Measurements from ENCODE around the gene DNAH17. TPM values are rescaled to one million over a fixed set of nuclear protein-coding genes. Genes with fewer than 3 reads are reported as not detected.
A peak's percentile ranks its signal among the peaks of the same experiment; 100 is the strongest.

Gene DNAH17
- total RNA-seq, 1 experiment from 2014 or later: 0.18 TPM

DNA sequence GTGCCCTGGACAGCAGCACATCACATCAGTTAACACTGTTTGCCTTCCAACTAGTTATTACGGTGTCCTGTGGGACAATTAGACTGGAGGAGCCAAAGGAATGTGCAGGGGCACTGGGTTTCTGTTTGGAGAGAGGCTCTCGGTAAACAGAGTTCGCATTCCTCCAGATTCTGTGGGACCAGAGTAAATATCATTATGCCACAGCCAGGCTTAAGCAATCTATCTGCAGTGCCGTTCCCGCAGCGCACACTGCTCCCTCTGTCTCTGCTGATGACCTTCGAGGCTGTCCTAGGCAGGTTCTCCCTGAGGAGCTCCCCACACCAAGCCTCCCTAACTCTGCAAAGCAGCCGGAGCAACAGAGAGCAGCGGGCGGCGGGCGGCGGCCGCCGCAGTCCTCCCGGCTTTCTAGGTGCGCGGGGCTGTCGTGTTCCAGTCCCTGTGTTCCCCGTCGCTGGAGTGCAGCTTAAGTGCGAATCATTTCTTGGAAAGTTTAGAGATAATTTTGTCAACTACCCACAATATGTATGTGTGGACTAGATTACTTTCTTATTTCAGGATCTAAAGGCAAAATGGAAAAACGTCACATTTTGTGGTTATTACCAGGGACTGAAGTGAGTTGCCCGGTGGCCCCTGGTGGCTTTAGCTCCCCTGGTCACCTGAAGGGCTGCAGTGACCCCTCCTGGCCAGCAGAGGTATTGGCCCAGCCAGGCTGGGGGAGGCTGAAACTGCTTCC, 155.5 kb downstream of the DNAH17 start:
- no peak overlapping the region for H3K4me3 ChIP-seq (ENCODE audit: low read depth in 2 of 2, low read length in 2 of 2)
- ChIA-PET CTCF (interaction anchor here (0.6 to 2.3 kb wide), 12 partner anchors 10 to 295 kb away, joined by 3 to 21 read pairs (median 4); no protein-coding TSS in a partner anchor), POLR2A (interaction anchor here (0.6 kb wide), 2 partner anchors 20 to 40 kb away, joined by 8 to 10 read pairs; no protein-coding TSS in a partner anchor)
- in situ Hi-C loops (cut with HindIII; ENCODE audit: low pct_unique_long_range_greater_than_20kb, low sequenced_read_pairs) (no loop called here), intact Hi-C loops (cut with micrococcal nuclease; ENCODE audit: unreplicated experiment) (loop anchor here (2.0 to 10.0 kb wide), 3 partner anchors 61 to 169 kb away; partner anchors contain the start of gene SOCS3)
- 0 out of 2 replicates have a peak overlapping the region, but pooled peaks have one; percentile 6 for H3K27ac ChIP-seq (ENCODE audit: low read length)
- no peak for TF ChIP-seq POLR2AphosphoS5 (IDR thresholded peaks at IDR 0.05; ENCODE audit: low read depth, low read length)
- no peak for TF ChIP-seq SIN3A (IDR thresholded peaks at IDR 0.05; ENCODE audit: borderline replicate concordance, insufficient read depth, low read depth, low read length)
- TF ChIP-seq, protein P1, sequence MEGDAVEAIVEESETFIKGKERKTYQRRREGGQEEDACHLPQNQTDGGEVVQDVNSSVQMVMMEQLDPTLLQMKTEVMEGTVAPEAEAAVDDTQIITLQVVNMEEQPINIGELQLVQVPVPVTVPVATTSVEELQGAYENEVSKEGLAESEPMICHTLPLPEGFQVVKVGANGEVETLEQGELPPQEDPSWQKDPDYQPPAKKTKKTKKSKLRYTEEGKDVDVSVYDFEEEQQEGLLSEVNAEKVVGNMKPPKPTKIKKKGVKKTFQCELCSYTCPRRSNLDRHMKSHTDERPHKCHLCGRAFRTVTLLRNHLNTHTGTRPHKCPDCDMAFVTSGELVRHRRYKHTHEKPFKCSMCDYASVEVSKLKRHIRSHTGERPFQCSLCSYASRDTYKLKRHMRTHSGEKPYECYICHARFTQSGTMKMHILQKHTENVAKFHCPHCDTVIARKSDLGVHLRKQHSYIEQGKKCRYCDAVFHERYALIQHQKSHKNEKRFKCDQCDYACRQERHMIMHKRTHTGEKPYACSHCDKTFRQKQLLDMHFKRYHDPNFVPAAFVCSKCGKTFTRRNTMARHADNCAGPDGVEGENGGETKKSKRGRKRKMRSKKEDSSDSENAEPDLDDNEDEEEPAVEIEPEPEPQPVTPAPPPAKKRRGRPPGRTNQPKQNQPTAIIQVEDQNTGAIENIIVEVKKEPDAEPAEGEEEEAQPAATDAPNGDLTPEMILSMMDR (IDR thresholded peaks at IDR 0.05): peak; percentile 99
- no peak for TF ChIP-seq TCF7L2 (IDR thresholded peaks at IDR 0.05; ENCODE audit: low read depth, low read length)
- TF ChIP-seq, protein P2, sequence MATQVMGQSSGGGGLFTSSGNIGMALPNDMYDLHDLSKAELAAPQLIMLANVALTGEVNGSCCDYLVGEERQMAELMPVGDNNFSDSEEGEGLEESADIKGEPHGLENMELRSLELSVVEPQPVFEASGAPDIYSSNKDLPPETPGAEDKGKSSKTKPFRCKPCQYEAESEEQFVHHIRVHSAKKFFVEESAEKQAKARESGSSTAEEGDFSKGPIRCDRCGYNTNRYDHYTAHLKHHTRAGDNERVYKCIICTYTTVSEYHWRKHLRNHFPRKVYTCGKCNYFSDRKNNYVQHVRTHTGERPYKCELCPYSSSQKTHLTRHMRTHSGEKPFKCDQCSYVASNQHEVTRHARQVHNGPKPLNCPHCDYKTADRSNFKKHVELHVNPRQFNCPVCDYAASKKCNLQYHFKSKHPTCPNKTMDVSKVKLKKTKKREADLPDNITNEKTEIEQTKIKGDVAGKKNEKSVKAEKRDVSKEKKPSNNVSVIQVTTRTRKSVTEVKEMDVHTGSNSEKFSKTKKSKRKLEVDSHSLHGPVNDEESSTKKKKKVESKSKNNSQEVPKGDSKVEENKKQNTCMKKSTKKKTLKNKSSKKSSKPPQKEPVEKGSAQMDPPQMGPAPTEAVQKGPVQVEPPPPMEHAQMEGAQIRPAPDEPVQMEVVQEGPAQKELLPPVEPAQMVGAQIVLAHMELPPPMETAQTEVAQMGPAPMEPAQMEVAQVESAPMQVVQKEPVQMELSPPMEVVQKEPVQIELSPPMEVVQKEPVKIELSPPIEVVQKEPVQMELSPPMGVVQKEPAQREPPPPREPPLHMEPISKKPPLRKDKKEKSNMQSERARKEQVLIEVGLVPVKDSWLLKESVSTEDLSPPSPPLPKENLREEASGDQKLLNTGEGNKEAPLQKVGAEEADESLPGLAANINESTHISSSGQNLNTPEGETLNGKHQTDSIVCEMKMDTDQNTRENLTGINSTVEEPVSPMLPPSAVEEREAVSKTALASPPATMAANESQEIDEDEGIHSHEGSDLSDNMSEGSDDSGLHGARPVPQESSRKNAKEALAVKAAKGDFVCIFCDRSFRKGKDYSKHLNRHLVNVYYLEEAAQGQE (IDR thresholded peaks at IDR 0.05; ENCODE audit: insufficient read depth in 1 of 2, low read depth in 2 of 2, low read length in 1 of 2): 0 out of 4 replicates have a peak, but pooled peaks of 1 of the 2 experiments have one; percentile 18
- ATAC-seq: peak; percentile 88
- BruUV-seq (replicated peaks): no TSS peak
- peaks cover 12% of the 10 kb centered on the region; the same call in 1 of the 2 replicates for H3K4me1 ChIP-seq (ENCODE audit: control insufficient read depth, insufficient read depth, low read length)
- no peaks in the 10 kb centered on the region for H3K9me3 ChIP-seq (ENCODE audit: control insufficient read depth, insufficient read depth, low read depth, low read length)
- H3K27me3 ChIP-seq (ENCODE audit: control insufficient read depth, insufficient read depth, low read length): no peaks in the 10 kb centered on the region
- DNase-seq (ENCODE audit: low read depth, low spot score): peak; percentile 51
- H3K36me3 ChIP-seq (ENCODE audit: control insufficient read depth, insufficient read depth, low read length): no peaks in the 10 kb centered on the region; the same call in none of the 2 replicates

DNA sequence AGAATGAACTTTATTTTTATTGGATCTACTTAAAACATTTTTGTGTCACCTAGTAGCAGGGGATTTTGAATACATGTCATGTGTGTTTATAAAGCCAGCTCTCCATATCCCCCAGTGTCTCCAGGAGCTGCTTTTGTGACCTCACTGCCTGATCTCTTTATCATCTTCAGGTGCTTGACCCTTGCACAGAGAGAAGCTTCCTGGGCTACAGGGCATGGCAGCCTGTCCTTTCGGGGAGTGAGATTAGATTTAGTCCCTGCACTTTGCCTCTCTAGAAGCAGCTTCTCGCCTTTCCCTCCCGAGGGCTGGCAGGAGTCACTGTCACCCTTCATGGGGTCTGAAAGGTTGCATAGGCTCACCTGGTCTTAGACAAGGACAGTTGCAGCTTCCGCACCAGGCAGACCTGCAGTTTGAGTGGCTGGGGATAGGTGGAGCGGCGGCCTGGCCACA, 156.1 kb downstream of the DNAH17 start:
- H3K27ac ChIP-seq (ENCODE audit: low read length): peak overlapping the region; percentile 6; the same call in 1 of the 2 replicates
- no peak overlapping the region for H3K4me3 ChIP-seq (ENCODE audit: low read depth in 2 of 2, low read length in 2 of 2)
- POLR2A ChIA-PET: no interaction called here
- in situ Hi-C loops (cut with HindIII; ENCODE audit: low pct_unique_long_range_greater_than_20kb, low sequenced_read_pairs) (no loop called here), intact Hi-C loops (cut with micrococcal nuclease; ENCODE audit: unreplicated experiment) (loop anchor here (2.0 to 10.0 kb wide), 3 partner anchors 60 to 169 kb away; partner anchors contain the start of gene SOCS3)
- no TSS peak for BruUV-seq (replicated peaks)
- H3K9me3 ChIP-seq (ENCODE audit: control insufficient read depth, insufficient read depth, low read depth, low read length): no peaks in the 10 kb centered on the region
- CTCF ChIA-PET: interaction anchor here (0.6 to 2.3 kb wide), 9 partner anchors 9 to 296 kb away, joined by 3 to 21 read pairs (median 5); no protein-coding TSS in a partner anchor
- no peaks in the 10 kb centered on the region; the same call in none of the 2 replicates for H3K36me3 ChIP-seq (ENCODE audit: control insufficient read depth, insufficient read depth, low read length)
- no peaks in the 10 kb centered on the region for H3K27me3 ChIP-seq (ENCODE audit: control insufficient read depth, insufficient read depth, low read length)
- DNase-seq (ENCODE audit: low read depth, low spot score) (no peak), ATAC-seq (peak; percentile 5; the same call in 1 of the 2 replicates)
- TF ChIP-seq, protein P1 (IDR thresholded peaks at IDR 0.05): no peak
- TF ChIP-seq POLR2AphosphoS5 (IDR thresholded peaks at IDR 0.05; ENCODE audit: low read depth, low read length) (no peak), SIN3A (IDR thresholded peaks at IDR 0.05; ENCODE audit: borderline replicate concordance, insufficient read depth, low read depth, low read length) (no peak), TCF7L2 (IDR thresholded peaks at IDR 0.05; ENCODE audit: low read depth, low read length) (no peak)
- TF ChIP-seq, protein P2 (IDR thresholded peaks at IDR 0.05; ENCODE audit: insufficient read depth in 1 of 2, low read depth in 2 of 2, low read length in 1 of 2): no peak
- H3K4me1 ChIP-seq (ENCODE audit: control insufficient read depth, insufficient read depth, low read length): peaks cover 12% of the 10 kb centered on the region; the same call in 1 of the 2 replicates
